Hindlimb muscle (tissue), 1 donor: ENCODE data around the gene ORAI1. TPM values are rescaled to one million over a fixed set of nuclear protein-coding genes. Genes with fewer than 3 reads are reported as not detected.
A peak's percentile ranks its signal among the peaks of the same experiment; 100 is the strongest.
"Not testable (repeated sequence)": the region's sequence is repeated elsewhere in the genome, so short reads cannot be mapped to it uniquely, and the experiment has no call there.

Source experiments
- DNase-seq: peaks from one replicate; pipeline ENCODE4 v3.0.0-alpha.2; 2013
- polyA plus RNA-seq: library from polyadenylated mRNA; unstranded; fragments of 120-200 nt; gene quantifications from one replicate; pipeline ENCODE4 v1.2.1, GENCODE V29; 2013; ENCODE audit not compliant: insufficient read length

The ORAI1 gene
- polyA plus RNA-seq, result 44.8 TPM

GRCh38 chr12:121626087-121626852, at the start of gene ORAI1:
ORAI1 (plus strand) TSS chr12:121626530.
- peak; percentile 98 for DNase-seq

- DNase-seq, result no peak
These were observed 49.4 kb upstream of the ORAI1 start for GRCh38 chr12:121576851-121577391.

- no peak for DNase-seq
These were observed 48.7 kb upstream of the ORAI1 start for GRCh38 chr12:121577443-121578180.

DNA sequence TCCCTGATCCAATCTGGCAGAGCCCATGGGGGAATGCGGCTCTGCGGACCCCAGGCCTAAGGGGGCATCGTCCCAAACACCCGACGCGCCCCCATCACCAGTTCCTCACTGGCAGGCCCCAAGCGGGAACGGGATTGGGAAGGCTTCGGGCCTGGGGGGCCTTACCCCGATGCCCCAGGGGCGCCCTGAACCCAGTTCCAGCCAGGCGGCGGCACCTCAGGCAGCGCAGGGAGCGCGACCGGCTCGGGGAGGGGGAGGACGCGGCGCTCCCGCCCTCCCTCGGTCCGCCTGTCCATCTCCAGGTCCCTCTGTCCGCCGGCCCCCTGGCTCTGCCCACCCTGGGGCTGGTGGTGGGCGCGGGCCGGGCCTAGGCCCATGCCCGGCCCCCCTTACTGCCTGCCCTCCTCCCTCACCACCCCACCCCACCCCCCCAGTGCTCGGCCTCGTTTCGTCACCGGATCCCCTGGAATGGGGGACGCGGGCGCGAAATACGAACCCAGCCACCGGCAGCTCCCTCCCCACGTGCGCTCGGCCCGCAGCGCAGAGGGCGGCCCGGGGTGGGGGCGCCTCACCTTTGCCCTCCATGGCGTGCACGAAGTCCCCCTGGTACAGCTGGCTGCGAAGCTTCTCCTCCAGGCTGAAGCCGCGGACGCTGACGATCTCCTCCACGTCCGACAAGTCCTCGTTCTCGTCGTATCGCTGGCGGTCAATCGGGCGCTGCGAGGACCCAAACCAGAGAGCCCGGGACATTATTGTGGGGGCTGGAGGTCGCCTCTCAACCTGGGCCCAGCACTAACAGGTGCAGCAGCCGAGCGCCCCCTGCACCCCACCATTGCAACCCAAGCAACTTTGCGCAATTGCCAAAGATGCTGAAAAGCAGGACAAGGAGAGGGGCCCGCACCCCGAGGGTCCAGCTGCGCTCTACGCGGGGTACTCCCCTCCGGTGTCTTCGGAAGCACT, 47.8 kb upstream of the ORAI1 start:
- no peak for DNase-seq

- no peak for DNase-seq
These were observed 47.0 kb upstream of the ORAI1 start for GRCh38 chr12:121579190-121579791.

- peak; percentile 76 for DNase-seq
These were observed 46.1 kb upstream of the ORAI1 start for GRCh38 chr12:121579981-121580868.

DNA sequence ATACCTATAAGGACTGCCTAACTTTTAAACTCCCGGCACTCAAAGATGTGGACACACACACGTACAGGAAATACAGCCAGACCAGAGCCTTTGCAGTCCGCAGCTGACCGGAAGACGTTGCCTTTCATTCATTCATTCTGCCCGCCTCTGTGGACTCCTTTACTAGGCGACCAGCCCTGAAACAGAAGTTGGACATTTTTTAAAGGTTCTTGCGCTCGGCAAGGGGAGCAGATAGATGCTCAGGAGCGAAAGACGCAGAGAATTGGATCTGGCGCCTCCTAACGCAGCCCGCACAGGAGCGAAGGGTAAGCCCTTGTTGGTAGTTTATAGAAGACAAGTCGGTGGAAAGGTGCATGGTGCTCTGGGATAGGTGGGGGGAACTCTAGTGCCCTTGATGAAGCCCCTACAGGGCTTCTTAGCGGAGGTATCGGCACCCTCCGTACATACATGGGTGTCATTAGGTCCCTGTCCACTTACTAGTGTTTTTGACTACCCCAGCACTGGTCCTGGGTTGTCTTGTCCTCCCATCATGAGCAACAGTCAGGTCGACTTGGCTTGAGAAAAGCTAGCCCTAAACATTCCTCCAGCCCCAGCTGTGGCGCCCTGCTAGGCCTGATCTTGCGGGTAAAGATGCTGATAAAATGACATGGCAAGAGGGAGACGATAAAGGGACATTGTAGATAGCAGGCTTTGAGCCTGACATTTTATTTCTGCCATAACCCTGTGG, 45.2 kb upstream of the ORAI1 start, which contains the start of gene KDM2B:
TSS of gene KDM2B (minus strand) at position 65 of the 727 bp plus-strand sequence. CDS start 112 bp downstream, outside the sequence.
- DNase-seq, result no peak

DNA sequence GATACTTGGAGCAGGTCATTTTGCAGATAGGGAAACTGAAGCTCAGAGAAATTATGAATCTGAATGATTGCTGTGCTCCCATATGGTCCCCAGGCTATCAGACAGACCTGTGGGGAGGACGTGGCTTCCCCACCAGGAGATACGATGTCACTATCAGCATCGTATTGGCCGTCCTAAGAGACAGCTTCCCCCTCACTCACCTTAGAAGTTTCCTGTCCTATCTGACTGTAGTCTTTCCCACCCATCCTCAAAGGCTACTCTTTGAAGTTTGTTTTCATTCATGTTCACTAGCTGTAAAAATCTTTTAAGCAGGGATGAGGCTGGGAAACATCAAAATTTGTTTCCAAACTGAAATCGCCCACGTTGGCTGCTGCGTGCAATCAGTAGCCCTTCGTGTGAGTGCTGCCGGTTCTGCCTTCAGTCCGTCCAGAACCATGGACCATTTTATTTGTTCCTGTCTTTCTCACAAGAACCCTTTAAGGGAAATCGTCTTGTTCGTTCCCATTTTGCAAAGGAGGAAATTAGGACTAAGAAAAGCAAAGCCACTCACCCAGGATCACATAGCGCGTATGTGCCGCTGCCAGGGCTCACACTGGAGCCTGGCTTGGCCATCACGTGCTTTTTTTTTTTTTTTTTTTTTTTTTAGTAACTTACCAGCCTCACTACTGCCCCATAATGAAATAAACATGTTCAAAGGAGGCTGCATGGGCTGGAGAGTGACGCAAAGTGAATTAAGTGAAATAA, 44.5 kb upstream of the ORAI1 start:
- DNase-seq, result no peak

DNA sequence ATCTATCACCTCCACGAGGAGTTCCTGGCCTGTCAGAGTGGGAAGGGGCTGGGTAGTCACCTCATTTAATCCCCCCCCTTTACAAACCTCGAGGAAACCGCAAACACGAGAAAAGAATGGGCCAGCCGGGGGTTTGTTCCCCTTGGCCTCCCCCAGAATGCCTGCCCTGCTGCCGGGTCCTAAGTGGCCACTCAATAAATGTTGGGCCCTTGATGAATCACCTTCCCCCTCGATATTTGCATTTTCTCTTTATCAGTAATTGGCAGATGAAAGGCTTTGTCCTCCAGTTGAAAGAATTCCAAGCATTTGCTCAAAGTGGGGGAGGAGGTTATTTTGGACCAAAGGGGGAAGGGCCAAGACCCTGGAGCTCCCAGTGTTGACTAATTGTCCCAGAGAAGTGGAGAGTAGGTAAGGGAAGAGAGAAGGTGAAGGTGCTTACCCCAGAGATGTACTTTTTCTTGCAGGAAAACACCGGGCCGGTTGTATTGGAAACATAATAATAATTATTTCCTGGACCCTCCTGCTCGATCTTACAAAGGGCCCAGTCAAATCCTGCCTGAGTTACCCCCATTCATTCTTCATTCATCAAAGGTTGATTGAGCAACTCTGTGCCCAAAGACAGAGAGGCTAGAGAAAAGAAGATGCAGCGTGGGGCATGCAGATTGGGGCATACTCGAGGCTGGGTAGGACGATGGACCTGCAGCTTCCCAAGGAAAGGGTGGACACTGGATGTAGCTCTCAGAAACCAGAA, 43.6 kb upstream of the ORAI1 start:
- DNase-seq, result no peak

- DNase-seq, result not testable (repeated sequence)
These were observed 43.0 kb upstream of the ORAI1 start for GRCh38 chr12:121583334-121583661.

DNA sequence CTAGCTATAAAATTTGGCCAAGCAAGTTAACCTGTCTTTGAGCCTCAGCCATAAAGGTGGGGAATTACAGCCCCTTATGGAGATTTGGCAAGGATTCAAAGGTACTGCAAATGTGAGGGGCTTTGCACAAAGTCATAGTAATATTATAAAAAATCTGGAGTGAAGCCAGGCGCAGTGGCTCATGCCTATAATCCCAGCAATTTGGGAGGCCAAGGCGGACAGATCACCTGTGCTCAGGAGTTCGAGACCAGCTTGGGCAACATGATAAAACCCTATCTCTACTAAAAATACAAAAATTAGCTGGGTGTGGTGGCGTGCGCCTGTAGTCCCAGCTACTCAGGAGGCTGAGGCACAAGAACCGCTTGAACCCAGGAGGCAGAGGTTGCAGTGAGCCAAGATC, 41.4 kb upstream of the ORAI1 start:
- DNase-seq, result not testable (repeated sequence)

DNA sequence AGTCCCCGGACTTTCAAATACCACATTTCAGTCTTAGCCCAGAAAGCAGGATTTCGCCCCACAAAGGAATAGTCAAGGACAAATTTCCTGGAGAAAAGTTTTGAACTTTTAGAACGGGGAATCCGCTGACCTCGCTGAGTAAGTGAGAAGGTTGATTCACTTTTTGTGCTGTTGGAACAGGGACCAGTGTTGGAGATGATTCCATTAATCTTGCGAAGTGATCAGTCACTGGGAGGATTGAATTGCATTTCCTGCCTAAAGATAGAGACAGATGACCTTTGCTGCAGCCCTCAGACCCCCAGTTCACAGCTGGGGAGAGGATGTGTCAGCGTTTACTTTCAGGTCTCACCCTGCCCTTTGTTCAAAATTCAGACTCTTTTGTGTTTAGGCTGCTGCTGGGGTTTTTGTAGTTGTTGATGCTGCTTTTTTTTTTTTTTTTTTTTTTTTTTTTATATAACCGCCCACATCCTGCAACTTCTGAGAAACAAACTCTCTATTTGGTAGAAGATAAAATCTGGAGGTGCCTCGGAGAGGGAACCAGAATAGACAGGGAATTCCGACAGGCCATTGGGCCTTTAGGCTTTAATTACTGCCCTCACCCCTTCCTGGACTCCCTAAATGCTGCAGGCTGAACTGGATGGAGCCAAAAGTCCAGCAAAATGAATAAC, 35.7 kb upstream of the ORAI1 start:
- DNase-seq, result no peak

- DNase-seq, result no peak
These were observed 34.0 kb upstream of the ORAI1 start for GRCh38 chr12:121592320-121592719.

GRCh38 chr12:121595520-121595919, 30.8 kb upstream of the ORAI1 start:
- DNase-seq, result no peak

GRCh38 chr12:121596526-121596925, 29.8 kb upstream of the ORAI1 start:
- DNase-seq, result no peak

GRCh38 chr12:121600702-121601336, 25.5 kb upstream of the ORAI1 start:
- no peak for DNase-seq

DNA sequence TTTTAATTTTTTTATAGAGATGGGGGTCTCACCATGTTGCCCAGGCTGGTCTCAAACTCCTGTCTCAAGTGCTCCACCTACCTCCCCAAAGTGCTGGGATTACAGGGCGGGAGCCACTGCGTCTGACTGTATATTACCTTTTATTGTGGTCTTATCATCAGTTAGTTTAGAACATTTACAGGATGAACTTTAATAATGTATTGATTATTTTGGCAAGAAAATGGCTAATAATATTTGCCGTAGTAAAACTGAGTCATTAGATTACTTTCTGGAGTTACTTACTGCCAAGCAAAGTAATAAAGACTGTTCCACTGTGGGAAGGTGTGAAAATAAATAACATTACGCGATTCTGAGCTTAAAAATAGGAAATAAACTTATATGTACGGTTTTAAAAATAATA, 23.6 kb upstream of the ORAI1 start:
- DNase-seq, result no peak

DNA sequence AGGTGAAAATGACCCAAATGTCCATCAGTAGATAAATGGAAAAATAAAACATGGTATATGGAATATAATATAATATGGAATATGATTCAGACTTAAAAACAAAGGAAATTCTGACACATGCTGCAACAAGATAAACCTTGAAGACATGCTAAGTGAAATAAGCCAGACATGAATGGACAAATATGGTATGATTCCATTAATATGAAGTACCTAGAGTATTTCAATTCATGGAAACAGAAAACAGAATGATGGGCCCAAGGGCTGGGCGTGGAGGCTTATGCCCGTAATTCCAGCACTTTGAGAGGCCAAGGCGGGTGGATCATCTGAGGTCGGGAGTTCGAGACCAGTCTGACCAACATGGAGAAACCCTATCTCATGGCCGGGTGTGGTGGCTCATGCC, 22.7 kb upstream of the ORAI1 start:
- DNase-seq, result no peak
